COLO668 (cell line): ENCODE data around the gene SUFU.
"Not testable (repeated sequence)": the region's sequence is repeated elsewhere in the genome, so short reads cannot be mapped to it uniquely, and the experiment has no call there.

Experiments
- DNase-seq: peaks from one replicate; lab custom pipeline; 2025; ENCODE audit not compliant: unreplicated experiment; lab: John Stamatoyannopoulos, UW

Gene SUFU

GRCh38 chr10:102511583-102512274 is 8.0 kb downstream of the SUFU start:
- no peak for DNase-seq

- DNase-seq = no peak
These were observed 10.9 kb downstream of the SUFU start for GRCh38 chr10:102514487-102515311.

- DNase-seq = no peak
These were observed 12.0 kb downstream of the SUFU start for GRCh38 chr10:102515724-102516123.

DNA sequence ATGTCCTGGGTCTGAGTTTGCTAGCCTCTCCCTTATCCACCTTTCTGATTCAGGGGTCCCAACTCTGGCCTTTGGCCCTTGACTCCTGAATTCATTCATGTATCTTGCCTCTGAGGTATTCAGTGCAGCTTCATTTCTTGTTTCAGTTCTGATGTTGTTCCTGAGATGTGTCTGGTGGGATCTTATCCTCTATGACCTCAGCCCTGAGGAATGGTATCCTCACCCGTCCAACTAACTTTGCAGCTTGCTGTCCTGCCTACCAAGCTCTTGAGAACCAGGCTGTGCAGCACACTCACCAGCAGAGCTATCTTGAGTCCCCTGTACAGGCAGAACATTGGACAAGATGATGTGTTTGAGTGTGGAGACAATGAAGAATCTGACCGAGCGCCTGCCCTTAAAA is 13.8 kb downstream of the SUFU start:
- no peak for DNase-seq

DNA sequence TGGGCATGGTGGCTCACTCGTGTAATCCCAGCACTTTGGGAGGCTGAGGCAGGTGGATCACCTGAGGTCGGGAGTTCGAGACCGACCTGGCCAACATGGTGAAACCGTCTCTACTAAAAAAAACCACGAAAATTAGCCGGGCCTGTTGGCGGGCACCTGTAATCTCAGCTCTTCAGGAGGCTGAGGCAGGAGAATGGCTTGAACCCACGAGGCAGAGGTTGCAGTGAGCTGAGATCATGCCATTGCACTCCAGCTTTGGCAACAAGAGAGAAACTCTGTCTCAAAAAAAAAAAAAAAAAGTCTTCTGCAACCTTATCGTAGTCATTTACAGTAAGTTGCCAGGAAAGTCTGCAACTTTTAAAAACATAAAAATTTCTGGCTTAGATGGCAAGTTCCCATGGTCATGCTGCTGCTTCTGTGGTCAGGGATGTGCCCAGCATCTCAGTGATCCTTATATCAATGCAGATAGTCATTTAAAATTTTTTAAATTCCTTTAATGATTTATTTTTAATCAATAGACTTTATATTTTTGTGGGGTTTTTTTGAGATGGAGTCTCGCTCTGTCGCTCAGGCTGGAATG is 15.6 kb downstream of the SUFU start:
- no peak for DNase-seq

DNA sequence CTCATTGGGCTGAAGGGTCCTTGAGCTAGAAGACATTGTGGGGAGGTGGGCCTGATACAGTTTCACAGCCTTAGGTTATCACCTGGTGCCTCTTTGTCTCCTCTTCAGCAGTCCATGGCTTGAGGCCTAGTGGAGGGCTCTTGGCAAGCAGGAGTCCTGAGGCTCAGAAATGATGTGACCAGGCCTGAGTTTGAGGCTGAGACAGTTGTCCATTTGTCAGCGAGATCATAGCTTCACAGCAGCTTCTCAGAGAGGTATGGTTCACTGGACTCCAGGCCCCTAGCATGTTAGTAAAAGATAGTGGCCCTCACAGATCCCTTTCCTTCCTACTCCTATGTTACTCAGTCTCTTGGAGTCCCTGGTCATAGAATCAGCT is 19.1 kb downstream of the SUFU start:
- DNase-seq = no peak

GRCh38 chr10:102523250-102524029 is 19.7 kb downstream of the SUFU start:
- DNase-seq = no peak

DNA sequence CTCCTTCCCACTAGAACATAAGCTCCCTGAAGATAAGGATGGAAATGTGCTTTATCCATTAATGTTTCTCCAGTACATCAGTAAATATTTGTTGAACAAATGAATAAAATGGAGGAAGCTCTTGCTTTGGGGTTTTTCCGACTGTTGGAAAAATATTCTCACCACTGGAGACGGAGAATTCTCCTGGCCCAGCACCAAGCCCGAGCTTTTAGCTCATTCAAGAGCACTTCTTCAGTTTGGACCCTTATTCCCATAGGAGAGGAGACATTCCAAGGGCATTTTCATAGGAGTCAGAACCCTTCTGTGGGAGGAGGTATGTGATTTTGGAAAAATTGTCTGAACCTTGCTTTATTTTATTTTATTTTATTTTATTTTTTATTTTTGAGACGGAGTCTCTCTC is 21.0 kb downstream of the SUFU start:
- no peak for DNase-seq

DNA sequence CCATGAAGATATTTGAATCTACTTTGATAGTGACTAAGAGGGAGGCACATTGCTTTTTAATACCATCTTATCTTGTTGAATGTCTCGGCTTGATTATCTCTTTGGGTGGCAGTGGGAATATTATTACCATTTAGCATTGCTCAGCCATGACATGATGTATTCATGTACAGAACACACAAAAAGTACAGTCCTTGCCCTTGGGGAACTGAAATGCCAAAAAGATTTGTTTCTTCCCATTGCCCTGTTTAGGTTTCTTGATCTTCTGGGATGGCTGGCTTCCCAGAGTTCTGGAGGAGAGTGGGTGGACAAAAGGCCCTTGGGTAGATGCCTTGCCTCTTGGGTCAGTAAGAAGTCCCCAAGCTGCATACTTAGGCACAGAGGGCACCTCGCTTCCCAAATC is 23.8 kb downstream of the SUFU start:
- no peak for DNase-seq

- no peak for DNase-seq
These were observed 30.6 kb downstream of the SUFU start for GRCh38 chr10:102534333-102534732.

GRCh38 chr10:102534966-102535365 is 31.2 kb downstream of the SUFU start:
- not testable (repeated sequence) for DNase-seq

DNA sequence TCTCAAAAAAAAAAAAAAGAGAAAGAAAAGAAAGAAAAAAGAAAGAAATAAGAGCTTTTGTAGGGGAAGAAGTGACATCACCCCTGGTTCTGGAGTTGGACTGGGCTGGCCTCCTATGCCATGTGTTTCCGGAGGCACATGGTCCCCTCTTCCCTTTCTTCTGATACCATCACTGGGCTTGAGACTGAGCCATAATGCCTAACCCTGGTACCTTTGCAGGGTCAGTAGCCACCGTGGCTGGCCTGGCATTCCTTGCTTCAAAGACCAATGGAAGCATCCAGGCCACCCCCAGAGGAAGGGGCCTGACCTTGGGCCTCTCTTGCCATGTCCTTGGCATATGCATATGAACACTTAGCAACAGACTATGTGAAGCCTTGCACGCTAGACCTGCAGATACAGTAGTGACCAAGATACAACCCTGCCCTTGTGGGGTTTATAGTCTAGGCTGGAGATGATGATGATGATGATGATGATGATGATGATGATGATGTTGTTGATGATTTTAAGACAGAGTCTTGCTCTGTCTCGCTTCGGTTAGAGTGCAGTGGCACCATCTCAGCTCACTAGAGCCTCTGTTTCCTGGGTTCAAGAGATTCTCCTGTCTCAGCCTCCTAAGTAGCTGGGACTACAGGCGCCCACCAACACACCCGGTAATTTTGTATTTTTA is 31.8 kb downstream of the SUFU start:
- DNase-seq = no peak

DNA sequence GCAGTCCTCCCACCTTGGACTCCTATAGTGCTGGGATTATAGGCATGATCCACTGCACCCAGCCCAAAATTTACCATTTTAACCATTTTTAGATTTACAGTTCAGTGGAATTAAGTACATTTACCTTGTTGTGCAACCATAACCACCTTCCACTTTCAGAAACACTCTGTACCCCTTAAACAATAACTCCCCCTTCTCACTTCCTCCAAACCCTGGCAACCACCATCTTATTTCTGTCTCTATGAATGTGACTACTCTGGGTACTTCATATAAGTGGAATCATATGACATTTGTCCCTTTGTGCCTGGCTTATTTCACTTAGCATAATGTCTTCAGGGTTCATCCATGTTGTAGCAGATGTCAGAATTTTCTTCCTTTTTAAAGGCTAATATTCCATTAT is 33.6 kb downstream of the SUFU start:
- DNase-seq = no peak

DNA sequence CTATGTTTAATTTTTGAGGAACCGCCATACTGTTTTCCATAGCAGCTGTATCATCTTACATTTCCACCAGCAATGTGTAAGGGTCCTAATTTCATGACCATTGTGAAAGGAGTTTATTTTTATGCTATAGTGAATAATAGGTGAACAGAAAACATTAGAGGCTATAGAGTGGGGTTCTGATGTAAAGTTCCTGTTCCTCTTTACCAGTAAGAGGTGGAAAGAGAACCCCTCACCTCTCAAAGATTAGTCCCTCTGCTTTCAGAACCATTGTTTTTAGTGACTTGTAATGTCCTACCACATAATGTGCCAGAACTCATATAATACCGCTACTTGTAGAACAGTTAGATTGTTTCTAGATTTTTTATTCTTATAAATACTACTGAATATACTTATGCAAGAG is 34.2 kb downstream of the SUFU start:
- no peak for DNase-seq

DNA sequence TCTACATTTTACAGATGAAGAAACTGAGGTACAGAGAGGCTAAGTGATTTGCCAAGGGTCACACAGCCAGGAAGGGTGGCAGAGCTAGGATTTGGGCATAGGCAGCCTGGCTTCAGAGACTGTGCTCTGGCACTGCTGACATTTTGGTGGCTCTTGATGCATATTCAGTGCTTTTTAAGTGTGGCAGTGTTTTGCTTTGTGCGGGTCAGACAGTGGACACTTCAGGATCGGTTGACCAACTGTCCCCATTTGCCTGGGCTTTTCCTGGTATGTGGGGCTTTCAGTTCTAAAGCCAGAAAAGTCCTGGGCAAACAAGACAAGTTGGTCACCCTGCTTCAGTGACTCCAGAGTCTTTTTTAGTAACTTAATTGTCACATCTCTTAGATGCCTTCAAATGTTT is 35.0 kb downstream of the SUFU start:
- DNase-seq = no peak

- DNase-seq = no peak
These were observed 36.3 kb downstream of the SUFU start for GRCh38 chr10:102540023-102540422.

- no peak for DNase-seq
These were observed 39.1 kb downstream of the SUFU start for GRCh38 chr10:102542800-102543418.

DNA sequence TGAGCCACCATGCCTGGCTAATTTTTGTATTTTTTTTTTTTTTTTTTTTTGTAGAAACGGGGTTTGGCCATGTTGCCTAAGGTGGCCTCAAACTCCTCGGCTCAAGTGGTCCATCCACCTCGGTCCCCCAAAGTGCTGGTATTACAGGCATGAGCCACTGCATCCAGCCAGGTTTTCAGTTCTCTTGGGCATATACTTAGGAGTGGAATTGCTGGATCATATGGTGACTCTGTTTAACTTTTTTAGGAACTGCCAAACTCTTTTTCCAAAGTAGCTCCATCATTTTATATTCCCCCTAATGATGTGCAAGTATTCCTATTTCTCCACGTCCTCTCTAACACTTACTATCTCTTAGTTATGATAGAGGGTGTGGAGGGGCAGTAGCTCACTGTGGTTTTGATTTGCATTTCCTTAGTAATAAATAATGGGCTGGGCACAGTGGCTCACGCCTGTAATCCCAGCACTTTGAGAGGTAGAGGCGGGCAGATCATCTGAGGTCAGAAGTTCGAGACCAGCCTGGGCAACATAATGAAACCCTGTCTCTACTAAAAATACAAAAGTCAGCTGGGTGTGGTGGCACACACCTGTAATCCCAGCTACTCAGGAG is 41.6 kb downstream of the SUFU start:
- no peak for DNase-seq

GRCh38 chr10:102545997-102546396 is 42.2 kb downstream of the SUFU start:
- no peak for DNase-seq
